GM23338 (cell line): ENCODE measurements around the gene SPIRE1. TPM values are rescaled to one million over a fixed set of nuclear protein-coding genes. Genes with fewer than 3 reads are reported as not detected.

ENCODE experiments used
- ATAC-seq: fragments of 200-7000 bp; cut with Tn5 transposase; 3 replicates; pipeline ENCODE4 v1.9.1; 2020
- DNase-seq: peaks from one replicate; pipeline ENCODE4 v3.0.0-alpha.2; 2015; ENCODE audit warnings: low spot score
- H2AFZ ChIP-seq: fragments of 200-600 bp; sonication (generic); 2 replicates; pipeline ENCODE4 v1.8.0; 2016; ENCODE audit warnings: antibody characterized with exemption, mild to moderate bottlenecking, moderate library complexity
- H3F3A ChIP-seq: fragments of 200-600 bp; sonication (generic); replicated peaks from 2 replicates; pipeline ENCODE4 v1.8.0; 2017; ENCODE audit warnings: antibody characterized with exemption, mixed run types, low read depth
- H3K27ac ChIP-seq: fragments of 200-600 bp; sonication (generic); 2 replicates; pipeline ENCODE4 v1.6.1; 2016; ENCODE audit warnings: low read depth
- H3K27me3 ChIP-seq: fragments of 200-600 bp; sonication (generic); 2 replicates; pipeline ENCODE4 v1.8.0; 2016; ENCODE audit warnings: mild to moderate bottlenecking, mixed run types, moderate library complexity; ENCODE audit not compliant: insufficient read depth
- H3K36me3 ChIP-seq: fragments of 200-600 bp; sonication (generic); 2 replicates; pipeline ENCODE4 v1.8.0; 2016; ENCODE audit warnings: mild to moderate bottlenecking; ENCODE audit not compliant: insufficient read depth
- H3K4me1 ChIP-seq: fragments of 200-600 bp; sonication (generic); 2 replicates; pipeline ENCODE4 v1.8.0; 2016; ENCODE audit warnings: mild to moderate bottlenecking, moderate library complexity; ENCODE audit not compliant: insufficient read depth
- H3K4me2 ChIP-seq: fragments of 200-600 bp; sonication (generic); 2 replicates; pipeline ENCODE4 v1.7.1; 2017; ENCODE audit warnings: mixed run types
- H3K4me3 ChIP-seq: fragments of 200-600 bp; sonication (generic); 2 replicates; pipeline ENCODE4 v1.6.1; 2016; ENCODE audit warnings: mixed run types
- H3K79me2 ChIP-seq: fragments of 200-600 bp; sonication (generic); replicated peaks from 2 replicates; pipeline ENCODE4 v1.8.0; 2017; ENCODE audit warnings: mild to moderate bottlenecking; ENCODE audit not compliant: insufficient read depth
- H3K9me2 ChIP-seq: fragments of 200-600 bp; sonication (generic); 2 replicates; pipeline ENCODE4 v1.8.0; 2017; ENCODE audit not compliant: insufficient read depth
- H4K20me1 ChIP-seq: fragments of 200-600 bp; sonication (generic); replicated peaks from 2 replicates; pipeline ENCODE4 v1.8.0; 2017; ENCODE audit warnings: mild to moderate bottlenecking; ENCODE audit not compliant: insufficient read depth
- H3K27ac Mint-ChIP-seq: 2 replicates; pipeline ENCODE4 v1.8.0; 2020; ENCODE audit warnings: inconsistent platforms, mild to moderate bottlenecking, moderate library complexity, mixed read lengths
- H3K27me3 Mint-ChIP-seq: 3 replicates; pipeline ENCODE4 v1.8.0; 2022; ENCODE audit warnings: low read depth, mild to moderate bottlenecking, moderate library complexity, mixed read lengths, inconsistent platforms; ENCODE audit not compliant: insufficient read depth, poor library complexity
- H3K36me3 Mint-ChIP-seq: 3 replicates; pipeline ENCODE4 v1.8.0; 2021; ENCODE audit warnings: low read depth, mild to moderate bottlenecking, inconsistent platforms, moderate library complexity, mixed read lengths
- H3K4me1 Mint-ChIP-seq: 3 replicates; pipeline ENCODE4 v1.8.0; 2020; ENCODE audit warnings: mild to moderate bottlenecking, inconsistent platforms, mixed read lengths
- H3K4me3 Mint-ChIP-seq: 3 replicates; pipeline ENCODE4 v1.8.0; 2021; ENCODE audit warnings: moderate library complexity, mild to moderate bottlenecking, inconsistent platforms, mixed read lengths
- H3K9me3 Mint-ChIP-seq: 3 replicates; pipeline ENCODE4 v1.8.0; 2020; ENCODE audit warnings: moderate library complexity, mild to moderate bottlenecking, inconsistent platforms, mixed read lengths
- CREB1 ChIP-seq: fragments of 250-450 bp; sonication (Bioruptor Pico); IDR thresholded peaks from 2 replicates; pipeline ENCODE4 v1.5.0; 2020; ENCODE audit warnings: low read depth, mild to moderate bottlenecking, moderate library complexity
- CTCF ChIP-seq, 2 experiments: fragments of 200-600 bp in 1 of 2; sonication (generic) in 1 of 2; conservative IDR thresholded peaks; 2 replicates each; pipeline versions ENCODE4 v1.5.1 to v1.6.1; 2016 to 2017; ENCODE audit warnings: antibody characterized with exemption in 2 of 2, low read depth in 2 of 2, mild to moderate bottlenecking in 2 of 2, moderate library complexity in 1 of 2
- ETS1 ChIP-seq: IDR thresholded peaks from 2 replicates; pipeline ENCODE4 v1.6.1; 2016; ENCODE audit warnings: antibody characterized with exemption
- EZH2 ChIP-seq: fragments of 200-600 bp; sonication (generic); IDR thresholded peaks from one replicate; pipeline ENCODE4 v1.8.0; 2017; ENCODE audit warnings: antibody characterized with exemption, mild to moderate bottlenecking, low read depth; ENCODE audit not compliant: unreplicated experiment
- EZH2phosphoT487 ChIP-seq: fragments of 200-600 bp; sonication (generic); IDR thresholded peaks from one replicate; pipeline ENCODE4 v1.8.1; 2018; ENCODE audit warnings: antibody characterized with exemption; ENCODE audit not compliant: unreplicated experiment
- JUNB ChIP-seq: IDR thresholded peaks from one replicate; pipeline ENCODE4 v1.6.1; 2016; ENCODE audit warnings: antibody characterized with exemption; ENCODE audit not compliant: unreplicated experiment
- NANOG ChIP-seq: IDR thresholded peaks from 2 replicates; pipeline ENCODE4 v1.6.1; 2016; ENCODE audit warnings: antibody characterized with exemption, borderline replicate concordance
- POLR2AphosphoS5 ChIP-seq: IDR thresholded peaks from 2 replicates; pipeline ENCODE4 v1.6.1; 2016; ENCODE audit warnings: antibody characterized with exemption, low read depth
- REST ChIP-seq: IDR thresholded peaks from one replicate; pipeline ENCODE4 v1.6.1; 2018; ENCODE audit warnings: antibody characterized with exemption; ENCODE audit not compliant: unreplicated experiment
- STAT1 ChIP-seq: IDR thresholded peaks from one replicate; pipeline ENCODE4 v1.6.1; 2016; ENCODE audit warnings: antibody characterized with exemption; ENCODE audit not compliant: unreplicated experiment
- ZNF331 ChIP-seq: fragments of 250-450 bp; sonication (Bioruptor Pico); IDR thresholded peaks from 2 replicates; pipeline ENCODE4 v1.5.0; 2020; ENCODE audit warnings: low read depth, mild to moderate bottlenecking, moderate library complexity
- polyA plus RNA-seq: library from polyadenylated mRNA; unstranded; fragments of >200 nt; fragmentation: Nextera tagmentation; extraction: Ambion mirVana; gene quantifications from 2 replicates; pipeline ENCODE4 v1.2.1, GENCODE V29; 2016
- total RNA-seq: library from RNA; depleted of rRNA; stranded (reverse); fragments of >200 nt; shearing (Covaris generic); gene quantifications from 2 replicates; pipeline ENCODE4 v1.2.3, GENCODE V29; 2014

SPIRE1 gene
- total and polyA plus RNA-seq, 2 experiments from 2014 or later = 2.9 to 15.5 TPM

- H3K4me3 Mint-ChIP-seq = no peak overlapping the region; the same call in 2 of the 3 replicates
- no peak; the same call in 2 of the 3 replicates for ATAC-seq
- no peak overlapping the region for H2AFZ ChIP-seq
Observed at GRCh38 chr18:12432881-12433280, 225.0 kb downstream of the SPIRE1 start.

GRCh38 chr18:12432196-12432595 is 225.7 kb downstream of the SPIRE1 start:
- Mint-ChIP-seq H3K36me3 (peaks cover 38% of the 10 kb centered on the region), H3K27ac (no peak overlapping the region), H3K27me3 (peaks cover 8% of the 10 kb centered on the region), H3K9me3 (no peaks in the 10 kb centered on the region; the same call in 1 of the 3 replicates), H3K4me3 (no peak overlapping the region), H3K4me1 (peaks cover 10% of the 10 kb centered on the region)
- Histone ChIP-seq H2AFZ (no peak overlapping the region), H3K79me2 (no peaks in the 10 kb centered on the region), H3K4me2 (no peak overlapping the region), H3K27ac (no peak overlapping the region), H3K36me3 (peaks cover 11% of the 10 kb centered on the region), H3K4me1 (peaks cover 11% of the 10 kb centered on the region), H3K9me2 (no peaks in the 10 kb centered on the region), H3F3A (no peaks in the 10 kb centered on the region; the same call in 1 of the 2 replicates), H4K20me1 (no peaks in the 10 kb centered on the region), H3K4me3 (no peak overlapping the region), H3K27me3 (no peaks in the 10 kb centered on the region)
- DNase-seq (no peak), ATAC-seq (no peak)
- no peak for TF ChIP-seq CTCF (conservative IDR thresholded peaks at IDR 0.05; ENCODE audit: low read depth in 2 of 2)
- no peak for TF ChIP-seq EZH2phosphoT487
- TF ChIP-seq CREB1 (CRISPR knock-in tag) = no peak
- TF ChIP-seq EZH2 = no peak
- TF ChIP-seq ZNF331 (CRISPR knock-in tag) = no peak
- TF ChIP-seq JUNB = no peak
- TF ChIP-seq NANOG = no peak
- TF ChIP-seq ETS1 = no peak
- TF ChIP-seq STAT1 = no peak
- no peak for TF ChIP-seq POLR2AphosphoS5

More at GRCh38 chr18:12432881-12433280, 225.0 kb downstream of the SPIRE1 start:
- no peak overlapping the region for H3K4me2 ChIP-seq
- peaks cover 10% of the 10 kb centered on the region for H3K4me1 Mint-ChIP-seq
- H3K79me2 ChIP-seq = no peaks in the 10 kb centered on the region
- H3K27me3 ChIP-seq = no peaks in the 10 kb centered on the region
- H3K4me3 ChIP-seq = no peak overlapping the region
- no peaks in the 10 kb centered on the region; the same call in 1 of the 3 replicates for H3K9me3 Mint-ChIP-seq
- no peak for DNase-seq
- no peak overlapping the region for H3K27ac ChIP-seq
- peaks cover 11% of the 10 kb centered on the region; the same call in 1 of the 2 replicates for H3K36me3 ChIP-seq
- H3K36me3 Mint-ChIP-seq = peaks cover 32% of the 10 kb centered on the region
- H3K9me2 ChIP-seq = no peaks in the 10 kb centered on the region
- no peak overlapping the region for H3K27ac Mint-ChIP-seq
- no peak for TF ChIP-seq POLR2AphosphoS5
- TF ChIP-seq ETS1 = no peak
- no peak for TF ChIP-seq REST
- no peak for TF ChIP-seq NANOG
- TF ChIP-seq CREB1 (CRISPR knock-in tag) = no peak
- peaks cover 8% of the 10 kb centered on the region for H3K27me3 Mint-ChIP-seq
- H4K20me1 ChIP-seq = no peaks in the 10 kb centered on the region
- peaks cover 11% of the 10 kb centered on the region for H3K4me1 ChIP-seq
- H3F3A ChIP-seq = no peaks in the 10 kb centered on the region; the same call in 1 of the 2 replicates
